Sigmoid colon (tissue), 7 donors: Measurements from ENCODE around the gene CHRM5. TPM values are rescaled to one million over a fixed set of nuclear protein-coding genes. Genes with fewer than 3 reads are reported as not detected.

ENCODE experiments used
- DNase-seq: peaks from one replicate; pipeline ENCODE4 v3.0.0-alpha.2; 2019
- H3K27ac ChIP-seq, 4 donors: fragments of 200-600 bp; sonication (generic); one replicate each; pipeline ENCODE4 v1.5.1; 2016 to 2019; ENCODE audit warnings: mild to moderate bottlenecking in 1 of 4
- H3K27me3 ChIP-seq, 3 donors: fragments of 200-600 bp; sonication (generic); one replicate each; pipeline ENCODE4 v1.5.1; 2019; ENCODE audit warnings: mild to moderate bottlenecking in 1 of 3
- H3K36me3 ChIP-seq, 4 donors: fragments of 200-600 bp; sonication (generic); one replicate each; pipeline ENCODE4 v1.5.1; 2016 to 2019
- H3K4me1 ChIP-seq, 4 donors: fragments of 200-600 bp; sonication (generic); one replicate each; pipeline ENCODE4 v1.5.1; 2017 to 2019
- H3K4me3 ChIP-seq, 4 donors: fragments of 200-600 bp; sonication (generic); one replicate each; pipeline ENCODE4 v1.5.1; 2017 to 2019; ENCODE audit warnings: mild to moderate bottlenecking in 2 of 4, moderate library complexity in 1 of 4
- H3K9me3 ChIP-seq, 4 donors: fragments of 200-600 bp in 3 of 4; sonication (generic) in 3 of 4; one replicate each; pipeline versions ENCODE4 v1.5.1 to v1.6.1; 2013 to 2019
- EP300 ChIP-seq, 4 donors: sonication (generic); formaldehyde crosslinking; IDR thresholded peaks; one replicate each; pipeline ENCODE4 v1.6.1; 2017; ENCODE audit warnings: antibody characterized with exemption in 4 of 4
- POLR2A ChIP-seq, 2 donors: fragments of 450-650 bp; IDR thresholded peaks; one replicate each; pipeline ENCODE4 v1.6.1; 2016; ENCODE audit warnings: antibody characterized with exemption in 2 of 2, mild to moderate bottlenecking in 2 of 2, moderate library complexity in 2 of 2
- POLR2AphosphoS5 ChIP-seq, 4 donors: sonication (generic); formaldehyde crosslinking; IDR thresholded peaks; one replicate each; pipeline ENCODE4 v1.6.1; 2017; ENCODE audit warnings: antibody characterized with exemption in 4 of 4
- WGBS, 2 donors: extraction: QIAGEN DNeasy Blood & Tissue Kit; methylation state at CpG; one replicate each; pipeline ENCODE4 v1.1.7; 2013; 5-methylcytosine and 5-hydroxymethylcytosine counted together
- intact Hi-C: fragments of 100-400 bp; cut with DNase I; formaldehyde crosslinking; loops from one replicate; pipeline ENCODE4 v1.15.1; 2023
- polyA plus RNA-seq, 3 donors: library from polyadenylated mRNA; stranded (reverse); fragments of 200-250 nt; gene quantifications; one replicate each; pipeline ENCODE4 v1.2.3, GENCODE V29; 2013
- total RNA-seq, 4 donors: library from RNA; depleted of rRNA; stranded (reverse); fragments of >200 nt; gene quantifications; one replicate each; pipeline ENCODE4 v1.1.0, GENCODE V29; 2016
- TF ChIP-seq, protein P1 (sequence below), 4 experiments: fragments of 450-650 bp in 3 of 4; fragments of 200-600 bp in 1 of 4; IDR thresholded peaks; one replicate each; pipeline ENCODE4 v1.5.1; 2016 to 2019; ENCODE audit warnings: antibody characterized with exemption in 4 of 4, mild to moderate bottlenecking in 3 of 4, moderate library complexity in 2 of 4
- donor health status: healthy with polysubstance abuse.
- donor health status: Bipolar disorder and iron deficiency.
- donor health status: healthy.

CHRM5 gene
- total and polyA plus RNA-seq, 7 donors: 0.01 TPM; not detected in 6

DNA sequence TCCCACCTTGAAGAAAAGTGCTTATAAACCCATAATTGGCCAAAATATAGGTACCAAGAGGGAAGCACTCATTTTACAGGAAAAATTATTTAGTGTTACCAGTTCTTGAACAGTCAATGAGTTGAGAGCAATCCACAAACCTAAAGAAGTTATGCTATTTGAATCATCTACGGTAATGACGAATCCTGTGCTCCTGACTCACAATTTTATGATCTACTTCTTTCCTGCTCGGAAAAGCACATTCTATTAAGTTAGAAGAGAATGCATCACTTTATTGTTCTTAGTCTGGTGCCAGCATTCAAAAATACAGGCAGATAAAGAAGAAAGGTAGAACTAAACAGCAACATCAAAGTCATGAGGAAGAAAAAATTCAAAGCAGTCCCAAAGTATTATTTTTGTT, 33.2 kb downstream of the CHRM5 start:
- intact Hi-C loops: no loop called here
- TF ChIP-seq EP300 (IDR thresholded peaks at IDR 0.05) (no peak), POLR2AphosphoS5 (IDR thresholded peaks at IDR 0.05) (no peak)
- TF ChIP-seq, protein P1, sequence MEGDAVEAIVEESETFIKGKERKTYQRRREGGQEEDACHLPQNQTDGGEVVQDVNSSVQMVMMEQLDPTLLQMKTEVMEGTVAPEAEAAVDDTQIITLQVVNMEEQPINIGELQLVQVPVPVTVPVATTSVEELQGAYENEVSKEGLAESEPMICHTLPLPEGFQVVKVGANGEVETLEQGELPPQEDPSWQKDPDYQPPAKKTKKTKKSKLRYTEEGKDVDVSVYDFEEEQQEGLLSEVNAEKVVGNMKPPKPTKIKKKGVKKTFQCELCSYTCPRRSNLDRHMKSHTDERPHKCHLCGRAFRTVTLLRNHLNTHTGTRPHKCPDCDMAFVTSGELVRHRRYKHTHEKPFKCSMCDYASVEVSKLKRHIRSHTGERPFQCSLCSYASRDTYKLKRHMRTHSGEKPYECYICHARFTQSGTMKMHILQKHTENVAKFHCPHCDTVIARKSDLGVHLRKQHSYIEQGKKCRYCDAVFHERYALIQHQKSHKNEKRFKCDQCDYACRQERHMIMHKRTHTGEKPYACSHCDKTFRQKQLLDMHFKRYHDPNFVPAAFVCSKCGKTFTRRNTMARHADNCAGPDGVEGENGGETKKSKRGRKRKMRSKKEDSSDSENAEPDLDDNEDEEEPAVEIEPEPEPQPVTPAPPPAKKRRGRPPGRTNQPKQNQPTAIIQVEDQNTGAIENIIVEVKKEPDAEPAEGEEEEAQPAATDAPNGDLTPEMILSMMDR (IDR thresholded peaks at IDR 0.05): no peak
- 56 to 58% methylated on average over 3 of the region's 3 CpGs for WGBS, 2 donors
- H3K36me3 ChIP-seq: no peaks in the 10 kb centered on the region
- no peak overlapping the region for H3K27ac ChIP-seq
- H3K4me1 ChIP-seq: no peaks in the 10 kb centered on the region
- H3K27me3 ChIP-seq: no peaks in the 10 kb centered on the region
- no peak for DNase-seq
- no peak overlapping the region for H3K4me3 ChIP-seq
- H3K9me3 ChIP-seq: no peaks in the 10 kb centered on the region

DNA sequence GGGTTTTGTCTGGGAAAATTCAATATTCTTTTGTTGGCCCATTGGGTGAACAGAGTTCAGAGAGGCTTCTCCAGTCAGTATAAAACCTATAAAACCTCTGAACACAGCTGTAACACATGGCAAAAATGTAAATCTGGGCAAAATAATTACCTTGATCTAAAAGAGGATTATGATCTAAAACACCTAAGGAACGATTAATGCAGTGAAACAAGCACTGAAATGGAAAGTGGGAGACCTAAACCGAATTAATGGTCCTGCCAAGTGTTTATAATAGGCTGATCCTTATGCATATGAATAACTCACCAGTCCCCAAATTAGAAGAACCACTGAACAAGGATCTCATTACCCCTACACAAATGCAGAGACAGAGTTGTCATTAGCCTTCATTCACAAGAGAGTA, 38.1 kb downstream of the CHRM5 start:
- no peaks in the 10 kb centered on the region for H3K36me3 ChIP-seq
- intact Hi-C loops: no loop called here
- DNase-seq: no peak
- H3K27me3 ChIP-seq: no peaks in the 10 kb centered on the region
- TF ChIP-seq POLR2A (IDR thresholded peaks at IDR 0.05) (no peak), POLR2AphosphoS5 (IDR thresholded peaks at IDR 0.05) (no peak), EP300 (IDR thresholded peaks at IDR 0.05) (no peak)
- TF ChIP-seq, protein P1 (IDR thresholded peaks at IDR 0.05): no peak
- no peaks in the 10 kb centered on the region for H3K9me3 ChIP-seq
- 83 to 88% methylated on average over 2 of the region's 2 CpGs for WGBS, 2 donors
- no peak overlapping the region for H3K4me3 ChIP-seq
- H3K27ac ChIP-seq: no peak overlapping the region
- H3K4me1 ChIP-seq: no peaks in the 10 kb centered on the region

DNA sequence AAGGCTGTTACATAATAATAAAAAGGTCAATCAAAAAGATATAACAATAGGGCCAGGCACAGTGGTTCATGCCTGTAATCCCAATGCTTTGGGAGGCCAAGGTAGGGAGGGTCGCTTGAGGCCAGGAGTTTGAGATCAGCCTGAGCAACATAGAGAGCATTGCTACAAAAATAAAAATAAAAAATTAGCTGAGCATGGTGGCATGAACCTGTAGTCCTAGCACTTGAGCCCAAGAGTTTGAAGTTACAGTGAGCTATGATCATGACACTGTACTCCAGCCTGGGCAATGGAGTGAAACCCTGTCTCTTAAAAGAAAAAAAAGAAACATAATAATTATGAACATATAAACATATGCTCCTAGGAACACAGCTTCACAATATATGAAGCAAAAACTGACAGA, 41.4 kb downstream of the CHRM5 start:
- H3K36me3 ChIP-seq: no peaks in the 10 kb centered on the region
- H3K27me3 ChIP-seq: no peaks in the 10 kb centered on the region
- TF ChIP-seq, protein P1 (IDR thresholded peaks at IDR 0.05): no peak
- no peak for TF ChIP-seq EP300 (IDR thresholded peaks at IDR 0.05)
- no peak for TF ChIP-seq POLR2A (IDR thresholded peaks at IDR 0.05)
- no peak for TF ChIP-seq POLR2AphosphoS5 (IDR thresholded peaks at IDR 0.05)
- no peak overlapping the region for H3K4me3 ChIP-seq
- WGBS, 2 donors: 98 to 99% methylated on average over 1 of the region's 1 CpG
- H3K4me1 ChIP-seq: no peaks in the 10 kb centered on the region
- no peak overlapping the region for H3K27ac ChIP-seq
- intact Hi-C loops: no loop called here
- no peak for DNase-seq
- no peaks in the 10 kb centered on the region for H3K9me3 ChIP-seq

DNA sequence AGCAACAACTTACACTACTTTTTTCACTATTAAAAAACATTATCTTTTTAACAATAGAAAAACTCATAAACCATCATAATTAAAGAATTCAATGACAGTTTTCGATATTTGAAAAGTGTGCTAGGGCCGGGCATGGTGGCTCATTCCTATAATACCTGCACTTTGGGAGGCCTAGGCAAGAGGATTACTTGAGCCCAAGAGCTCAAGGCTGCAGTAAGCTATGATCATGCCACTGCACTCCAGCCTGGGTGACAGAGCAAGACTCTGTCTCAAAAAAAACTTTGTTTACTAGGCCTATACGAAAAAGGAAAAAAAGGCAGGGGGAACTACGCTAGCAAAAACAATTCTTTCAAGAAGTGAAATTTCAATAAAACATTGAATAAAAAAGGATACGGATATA, 42.6 kb downstream of the CHRM5 start:
- Histone ChIP-seq H3K9me3 (no peaks in the 10 kb centered on the region), H3K27ac (no peak overlapping the region), H3K36me3 (no peaks in the 10 kb centered on the region), H3K4me3 (no peak overlapping the region), H3K27me3 (no peaks in the 10 kb centered on the region), H3K4me1 (no peaks in the 10 kb centered on the region)
- TF ChIP-seq, protein P1 (IDR thresholded peaks at IDR 0.05): no peak
- intact Hi-C loops: no loop called here
- DNase-seq: no peak
- 95 to 96% methylated on average over 5 of the region's 5 CpGs for WGBS, 2 donors

DNA sequence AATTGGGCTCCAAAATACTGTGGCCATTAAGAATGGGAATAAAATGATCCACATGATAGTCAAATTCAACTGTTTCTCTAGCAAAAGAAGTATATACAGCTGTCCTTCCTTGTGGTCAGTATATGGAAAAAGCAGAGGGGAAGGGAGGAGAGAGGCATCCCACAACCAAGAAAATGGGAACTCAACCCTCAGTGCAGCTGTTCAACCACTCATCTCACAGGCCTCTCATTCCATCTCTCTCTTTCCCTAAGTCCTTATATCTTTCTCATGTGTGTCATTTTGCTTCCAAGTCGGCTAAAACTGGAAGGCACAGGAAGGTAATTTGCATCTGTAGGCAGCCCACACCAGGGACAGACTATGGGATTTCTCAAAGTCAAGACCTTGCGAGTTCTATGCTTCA, 43.2 kb downstream of the CHRM5 start:
- intact Hi-C loops: no loop called here
- no peaks in the 10 kb centered on the region for H3K9me3 ChIP-seq

More for the DNA sequence above, 43.2 kb downstream of the CHRM5 start:
- WGBS, 2 donors: 83 to 90% methylated on average over 2 of the region's 2 CpGs
- Histone ChIP-seq H3K27me3 (no peaks in the 10 kb centered on the region), H3K36me3 (no peaks in the 10 kb centered on the region), H3K4me1 (no peaks in the 10 kb centered on the region), H3K4me3 (no peak overlapping the region), H3K27ac (no peak overlapping the region)
- no peak for TF ChIP-seq EP300 (IDR thresholded peaks at IDR 0.05)
- no peak for TF ChIP-seq POLR2A (IDR thresholded peaks at IDR 0.05)
- TF ChIP-seq, protein P1 (IDR thresholded peaks at IDR 0.05): no peak
- no peak for TF ChIP-seq POLR2AphosphoS5 (IDR thresholded peaks at IDR 0.05)
- no peak for DNase-seq
